IPS-NIHi7 (cell line): ENCODE measurements around the gene BBS9.

ENCODE experiments used
- DNase-seq: peaks from one replicate; pipeline ENCODE4 v3.0.0; 2012; ENCODE audit warnings: mixed read lengths; ENCODE audit errors: extremely low spot score

BBS9 gene

DNA sequence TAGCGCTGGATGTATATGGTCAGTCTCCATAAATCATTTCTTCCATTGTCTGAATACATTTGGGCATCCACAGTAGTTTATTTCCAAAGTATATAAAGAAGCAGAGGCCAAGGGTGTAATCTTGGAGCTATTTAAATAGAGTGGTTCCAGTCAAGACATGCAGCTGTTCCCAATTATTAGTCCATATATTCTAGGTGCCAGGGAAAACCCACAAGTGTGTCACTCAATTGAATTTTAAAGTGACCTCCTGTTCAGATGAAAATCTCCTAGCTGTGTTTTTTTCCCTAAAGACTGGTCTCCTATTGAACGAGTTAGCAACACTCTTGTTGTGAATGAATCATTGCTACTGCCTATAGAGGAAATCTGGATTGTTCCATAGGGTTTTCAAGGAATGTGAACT, 515.7 kb downstream of the BBS9 start:
- no peak for DNase-seq

DNA sequence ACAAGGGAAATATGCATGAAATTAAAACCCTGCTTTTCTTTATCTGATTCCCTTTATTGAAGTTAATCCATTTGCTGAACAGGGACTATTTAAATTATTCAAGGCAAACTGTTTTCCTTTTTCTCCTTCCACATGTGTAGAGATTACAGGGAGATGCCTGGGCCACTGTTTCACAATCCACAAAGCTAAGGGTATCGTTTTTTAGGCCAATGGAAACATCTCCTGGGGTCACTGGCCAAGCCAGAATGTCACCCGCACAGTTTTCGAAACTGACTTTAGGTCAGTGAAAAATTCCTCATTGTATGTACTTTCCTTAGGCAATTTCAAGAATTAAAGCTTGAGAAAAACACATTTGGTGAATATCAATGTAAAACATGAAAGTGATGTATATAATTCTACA, 516.8 kb downstream of the BBS9 start:
- DNase-seq: no peak

DNA sequence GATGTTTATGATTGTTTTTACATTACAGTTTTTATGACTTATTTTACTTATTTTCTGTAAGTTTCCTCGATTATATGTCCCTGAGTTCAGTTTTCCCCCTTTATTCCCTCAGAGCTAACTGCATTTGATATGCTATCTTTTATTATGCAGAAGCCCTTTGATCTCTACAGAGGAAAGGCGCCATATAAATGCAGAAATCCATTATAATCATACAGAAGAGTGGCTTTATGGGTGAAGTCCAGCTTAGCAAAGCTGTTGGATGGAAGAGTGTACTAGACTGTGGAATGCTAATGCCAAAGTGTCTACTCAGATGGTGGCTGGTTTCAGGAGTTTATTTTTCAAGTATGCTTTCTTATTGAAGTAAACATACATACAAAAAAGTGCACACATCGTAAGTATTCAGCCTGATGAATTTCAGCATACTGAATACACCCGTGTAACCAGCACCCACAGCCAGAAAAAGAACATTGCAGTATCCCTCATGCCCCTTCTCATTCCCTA, 517.6 kb downstream of the BBS9 start:
- no peak for DNase-seq

DNA sequence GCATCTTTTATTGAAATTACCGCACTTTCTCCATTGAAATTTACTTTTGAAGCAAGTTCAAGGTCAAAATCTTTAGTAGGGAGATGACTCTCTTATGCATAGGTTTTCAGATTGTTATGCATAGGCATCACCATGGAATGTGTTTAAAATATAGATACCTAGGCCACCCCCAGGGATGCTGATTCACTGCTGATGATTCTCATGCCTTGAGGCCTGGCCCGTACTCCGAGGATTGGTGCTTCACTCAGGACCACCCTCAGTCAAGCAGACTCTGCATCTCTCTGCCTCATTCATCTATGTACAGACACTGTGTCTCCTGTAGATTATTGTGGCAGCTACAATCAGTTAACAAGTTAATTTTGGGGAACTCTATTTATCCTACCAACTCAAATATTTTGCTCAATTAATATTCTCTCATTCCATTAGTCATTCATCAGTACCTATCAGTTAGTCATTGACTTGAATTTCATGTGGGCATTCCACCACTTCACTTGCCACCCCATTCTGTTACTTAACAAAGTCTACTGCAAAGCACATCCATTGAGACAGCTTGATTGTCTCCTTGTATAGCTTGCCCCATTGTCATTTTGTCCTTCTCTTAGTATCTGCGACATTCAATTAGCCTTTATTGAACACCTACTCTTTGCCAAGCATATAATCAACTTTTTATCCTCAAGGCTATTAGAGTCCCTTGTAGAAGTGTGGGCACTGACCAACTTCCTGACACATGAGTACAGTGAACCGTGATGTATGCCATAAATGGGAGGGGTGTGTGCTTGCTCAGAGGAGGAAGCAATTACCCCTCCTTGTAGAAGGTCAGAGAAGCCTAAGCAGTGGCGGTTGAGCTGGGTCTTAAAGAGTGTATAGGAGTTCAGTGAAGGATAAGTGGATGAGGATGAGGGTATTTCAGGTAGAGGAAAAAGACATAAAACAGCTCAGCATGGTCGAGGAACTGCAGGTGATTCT, 520.4 kb downstream of the BBS9 start:
- no peak for DNase-seq

DNA sequence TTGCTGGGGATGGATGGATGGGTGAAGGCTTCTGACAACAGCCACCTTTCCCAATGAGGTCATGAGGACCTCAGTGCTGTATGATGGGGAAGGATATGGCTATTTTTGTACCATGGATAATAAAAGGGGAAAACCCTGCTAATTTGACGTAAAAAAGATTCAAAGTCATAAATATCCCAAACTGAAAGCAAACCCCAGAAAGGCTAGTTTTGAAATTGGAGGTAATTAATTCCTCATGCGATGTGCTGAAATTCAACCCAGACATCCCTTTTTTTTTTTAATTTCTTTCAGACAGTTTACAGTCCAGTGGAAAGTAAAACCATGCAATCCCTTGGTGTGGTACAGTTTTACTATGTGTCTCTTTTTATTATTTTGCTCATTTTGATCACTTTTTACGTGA, 521.5 kb downstream of the BBS9 start:
- no peak for DNase-seq

DNA sequence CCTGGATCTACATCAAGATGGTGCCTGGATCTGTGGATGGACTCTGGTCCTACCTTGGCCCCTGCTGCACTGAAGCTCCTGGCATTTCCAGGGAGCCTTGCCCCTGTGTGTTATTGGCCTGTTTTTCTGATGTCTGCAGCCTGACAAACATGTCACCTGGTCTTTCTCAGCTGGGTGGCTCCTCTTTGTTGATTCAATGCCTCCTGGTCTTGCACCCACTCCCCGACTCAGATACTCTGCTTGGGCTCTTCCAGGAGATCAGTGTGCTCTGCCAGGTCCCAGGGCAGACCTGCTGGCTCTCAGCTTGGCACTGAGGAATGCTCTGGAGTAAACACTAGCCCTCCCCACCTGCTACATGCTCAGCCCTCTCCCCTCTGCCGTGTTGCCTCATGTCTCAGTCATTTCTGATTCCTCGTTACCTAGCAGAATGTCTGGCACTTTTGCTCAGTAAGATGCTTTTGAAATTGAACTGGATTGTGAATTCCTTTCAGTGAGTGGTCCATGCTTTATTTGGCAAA, 522.7 kb downstream of the BBS9 start:
- DNase-seq: no peak

DNA sequence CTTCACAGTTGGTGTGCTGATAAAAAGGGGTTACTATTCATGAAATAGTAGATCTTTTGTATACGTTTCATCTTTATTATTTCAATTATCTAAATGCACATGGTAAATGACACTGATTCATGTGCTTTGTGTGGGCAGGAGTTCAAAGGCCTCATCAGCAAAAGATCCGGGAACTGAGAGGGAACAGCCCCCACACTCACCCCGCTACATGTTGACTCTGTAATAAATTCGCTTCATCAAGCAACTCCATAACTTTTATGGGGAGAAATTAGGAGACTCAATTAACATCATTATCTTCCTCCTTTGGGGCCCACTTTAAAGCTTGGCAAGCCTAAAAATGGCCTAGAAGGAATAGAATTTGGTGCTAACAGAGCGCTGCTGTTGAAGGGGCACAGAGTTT, 525.3 kb downstream of the BBS9 start:
- DNase-seq: no peak
